SK-N-DZ (cell line): ENCODE measurements around the gene ATG16L1. TPM values are rescaled to one million over a fixed set of nuclear protein-coding genes. Genes with fewer than 3 reads are reported as not detected.

Experiments used
- DNase-seq: peaks from one replicate; pipeline ENCODE4 v3.0.0-alpha.2; 2015; ENCODE audit warnings: low spot score
- polyA plus RNA-seq, 2 experiments: library from polyadenylated mRNA; depleted of rRNA; stranded (reverse); fragments of >200 nt; gene quantifications; 2 replicates each; pipeline ENCODE4 v1.2.3, GENCODE V29; 2014

The ATG16L1 gene
- polyA plus RNA-seq (2014; cell fraction: cytosol; rRNA removed), result 23.2 and 31.9 TPM in 2 replicates
- 64.0 and 90.2 TPM in 2 replicates for polyA plus RNA-seq (2014; cell fraction: nucleus; rRNA removed)

DNA sequence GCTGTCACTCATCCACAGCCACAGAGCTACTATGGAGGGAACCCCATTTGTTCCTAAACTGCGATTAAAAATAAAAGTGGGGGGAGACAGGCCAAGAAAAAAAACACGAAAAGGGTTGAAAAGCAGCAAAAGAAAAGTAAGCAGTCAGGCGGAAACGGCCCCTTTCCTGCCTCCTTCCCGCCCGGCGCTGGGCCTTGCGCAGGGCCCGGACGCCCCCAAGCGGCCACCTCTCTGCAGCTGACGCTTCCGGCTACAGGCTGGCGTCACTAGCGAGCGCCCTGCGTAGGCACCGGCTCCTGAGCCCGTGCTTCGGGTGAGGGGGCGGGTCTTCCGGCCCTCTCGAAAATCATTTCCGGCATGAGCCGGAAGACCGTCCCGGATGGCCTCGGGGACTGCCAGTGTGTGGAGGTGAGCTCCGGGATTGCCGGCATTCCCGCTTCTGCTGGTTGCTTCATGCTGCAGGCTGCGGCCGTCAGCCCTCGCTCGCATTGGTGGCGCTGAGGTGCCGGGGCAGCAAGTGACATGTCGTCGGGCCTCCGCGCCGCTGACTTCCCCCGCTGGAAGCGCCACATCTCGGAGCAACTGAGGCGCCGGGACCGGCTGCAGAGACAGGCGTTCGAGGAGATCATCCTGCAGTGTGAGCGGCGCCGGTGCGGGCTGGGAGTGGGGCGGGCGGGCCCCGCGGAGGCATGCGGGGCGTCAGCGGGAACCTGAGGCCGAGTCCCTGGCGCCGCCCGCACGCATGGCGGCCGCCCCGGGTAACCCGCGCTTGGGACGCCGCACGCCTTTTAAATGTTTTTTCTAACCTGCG, at the start of gene ATG16L1:
Gene ATG16L1 (plus strand): TSS at position 368 of the 811 bp plus-strand sequence. CDS start 155 bp downstream, at position 523.
- peak; percentile 91 for DNase-seq

DNA sequence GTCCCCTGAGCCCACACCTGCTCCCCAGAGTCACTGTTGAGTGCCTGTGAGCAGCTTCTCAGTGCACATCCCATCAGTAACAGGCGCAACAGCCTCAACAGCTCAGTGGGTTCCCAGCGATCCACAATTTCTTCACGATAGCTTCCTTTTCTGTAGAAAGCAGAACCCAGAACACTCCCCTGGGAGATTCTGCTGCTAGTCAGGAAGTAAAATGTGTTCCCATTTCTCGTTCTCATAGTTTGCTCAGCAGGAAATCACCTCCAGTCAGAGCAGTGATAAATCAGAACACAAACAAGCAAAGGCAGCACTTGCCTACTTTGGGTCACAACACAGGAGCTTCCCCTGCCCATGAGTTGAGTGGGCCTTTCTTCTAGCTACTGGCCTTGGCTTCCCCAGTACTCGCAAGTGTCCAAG, 48.9 kb upstream of the ATG16L1 start:
- no peak for DNase-seq

DNA sequence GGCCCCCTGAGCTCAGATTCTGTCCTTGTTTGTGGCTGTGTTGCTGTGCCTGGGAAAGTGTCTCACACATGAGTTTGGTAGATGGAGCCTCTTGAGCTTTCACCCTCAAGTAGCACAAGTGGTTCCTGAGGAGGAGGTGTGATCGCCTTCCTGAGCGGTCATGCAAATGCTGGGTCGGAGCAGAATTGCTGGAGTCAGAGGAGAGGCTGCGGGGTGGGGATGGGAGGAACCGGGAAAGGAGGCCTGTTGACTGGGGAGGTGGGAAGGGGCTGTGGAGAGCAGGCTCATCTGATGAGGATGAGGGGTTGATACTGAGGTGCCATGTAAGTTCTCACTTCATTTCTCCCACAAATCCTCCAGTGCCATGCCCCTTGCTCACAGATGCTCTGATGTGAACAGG, 48.4 kb upstream of the ATG16L1 start:
- no peak for DNase-seq

DNA sequence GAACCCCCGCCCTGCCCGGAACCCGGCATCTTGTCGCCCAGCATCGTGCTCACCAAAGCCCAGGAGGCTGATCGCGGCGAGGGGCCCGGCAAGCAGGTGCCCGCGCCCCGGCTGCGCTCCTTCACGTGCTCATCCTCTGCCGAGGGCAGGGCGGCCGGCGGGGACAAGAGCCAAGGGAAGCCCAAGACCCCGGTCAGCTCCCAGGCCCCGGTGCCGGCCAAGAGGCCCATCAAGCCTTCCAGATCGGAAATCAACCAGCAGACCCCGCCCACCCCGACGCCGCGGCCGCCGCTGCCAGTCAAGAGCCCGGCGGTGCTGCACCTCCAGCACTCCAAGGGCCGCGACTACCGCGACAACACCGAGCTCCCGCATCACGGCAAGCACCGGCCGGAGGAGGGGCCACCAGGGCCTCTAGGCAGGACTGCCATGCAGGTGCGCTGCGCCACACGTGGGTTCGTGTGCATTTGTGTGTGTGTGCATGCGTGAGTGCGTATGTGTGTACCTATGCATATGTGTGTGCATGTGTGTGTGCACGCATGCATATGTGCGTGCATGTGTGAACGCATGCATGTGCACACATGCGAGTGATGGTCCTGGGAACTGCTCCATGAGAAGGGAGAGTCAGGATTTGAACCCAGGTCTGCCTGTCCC, 47.1 kb upstream of the ATG16L1 start:
- no peak for DNase-seq

DNA sequence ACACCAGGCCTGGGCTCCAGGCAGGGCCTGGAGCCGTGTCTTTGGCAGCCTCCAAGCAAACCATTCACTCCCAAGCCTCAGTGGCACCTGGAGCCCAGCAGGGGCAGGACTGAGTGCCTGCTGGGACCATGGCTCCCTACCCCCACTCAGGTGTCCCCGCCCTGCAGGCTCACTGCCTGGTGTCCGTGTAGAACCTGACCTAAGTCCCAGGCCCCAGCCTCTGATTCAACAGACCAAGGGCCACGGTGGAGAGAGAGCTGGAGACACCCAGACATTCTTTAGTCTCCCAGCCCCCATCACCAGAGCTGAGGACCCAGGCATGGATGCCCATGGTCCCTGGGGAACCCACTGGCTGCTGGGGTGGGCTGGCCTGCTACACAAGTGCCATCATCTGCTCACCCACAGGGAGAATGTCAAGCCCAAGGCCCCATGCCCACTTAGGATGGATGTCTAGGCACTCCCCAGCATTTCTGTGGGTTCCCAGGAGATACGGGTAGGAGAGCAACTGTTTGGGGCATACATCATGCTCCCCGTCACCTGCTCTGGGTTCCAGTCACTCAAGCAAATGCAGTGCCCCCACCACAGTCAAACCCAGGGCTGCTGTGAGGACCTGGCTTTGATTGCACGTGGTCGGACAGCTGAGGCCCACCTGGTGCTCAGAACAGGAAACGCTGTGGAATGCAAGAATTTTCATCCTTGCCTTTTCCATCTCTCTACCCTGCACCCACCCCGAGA, 42.9 kb upstream of the ATG16L1 start:
- no peak for DNase-seq

DNA sequence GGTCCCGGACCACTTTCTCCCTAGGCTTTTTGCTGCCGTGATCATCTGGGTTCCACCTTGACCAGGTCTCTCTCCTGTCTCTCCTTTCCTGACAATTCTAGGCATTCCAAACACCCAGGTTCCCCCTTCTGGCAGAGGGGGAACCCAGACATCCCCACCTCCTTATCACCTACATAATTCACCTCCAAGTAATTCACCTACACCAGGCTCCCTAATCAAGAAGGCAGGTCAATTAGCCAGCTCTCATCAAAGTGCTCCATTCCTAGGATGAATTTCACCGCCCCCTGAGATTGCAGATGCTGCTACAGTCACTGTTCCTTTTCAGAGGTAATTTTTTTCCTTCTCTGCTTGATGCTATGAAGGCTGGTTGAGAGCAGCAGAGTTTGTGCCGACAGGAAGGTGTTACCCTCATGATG, 42.3 kb upstream of the ATG16L1 start:
- DNase-seq, result no peak

DNA sequence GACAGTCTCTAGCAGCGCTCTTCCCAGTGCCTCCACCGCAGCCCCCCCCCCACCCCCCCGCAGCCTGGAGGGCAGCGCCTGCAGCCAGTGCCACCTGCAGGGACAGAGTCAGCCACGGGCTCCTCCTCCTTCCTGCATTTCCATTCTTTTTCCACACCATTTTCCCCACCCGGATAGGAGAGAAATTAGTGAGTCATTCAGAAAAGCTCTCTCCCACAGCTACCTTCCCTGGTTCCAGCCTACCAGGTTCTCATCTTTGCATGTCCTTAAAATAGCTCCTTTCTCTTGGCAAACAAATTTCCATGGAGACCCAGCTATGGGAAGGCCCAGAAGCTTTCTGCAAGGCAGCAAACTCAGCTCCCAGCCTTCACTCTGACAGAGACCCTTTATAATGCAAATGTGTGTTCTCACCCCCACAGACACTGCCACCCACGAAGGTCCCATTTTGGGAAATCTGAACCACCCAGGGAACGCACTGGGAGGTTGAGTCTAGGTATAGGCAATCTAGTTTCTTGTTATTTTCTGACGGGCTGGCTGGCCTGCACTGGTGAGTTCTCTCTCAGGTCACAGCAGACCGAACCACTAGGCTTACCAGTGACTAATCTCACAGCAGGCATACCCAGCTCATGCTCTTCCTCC, 41.8 kb upstream of the ATG16L1 start:
- DNase-seq, result no peak

DNA sequence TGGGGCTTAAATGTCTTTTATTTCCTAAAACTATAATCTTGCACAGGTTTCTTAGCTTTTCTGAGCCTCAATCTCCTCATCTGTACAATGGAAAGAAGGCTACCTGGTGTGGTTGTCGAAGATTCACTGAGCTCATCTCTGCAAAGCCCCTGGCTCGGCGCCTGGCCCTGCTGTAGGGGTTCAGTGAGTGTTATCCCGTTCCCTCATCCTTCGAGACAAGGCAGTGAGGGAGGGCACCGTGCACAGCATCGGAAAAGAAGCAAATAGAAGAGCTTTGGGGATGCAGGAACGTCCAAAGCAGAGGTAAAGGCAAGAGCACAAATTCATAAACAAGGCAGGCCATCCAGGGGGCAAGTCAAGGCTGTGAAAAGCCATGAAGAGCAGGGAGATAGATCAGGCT, 41.2 kb upstream of the ATG16L1 start:
- DNase-seq, result no peak

DNA sequence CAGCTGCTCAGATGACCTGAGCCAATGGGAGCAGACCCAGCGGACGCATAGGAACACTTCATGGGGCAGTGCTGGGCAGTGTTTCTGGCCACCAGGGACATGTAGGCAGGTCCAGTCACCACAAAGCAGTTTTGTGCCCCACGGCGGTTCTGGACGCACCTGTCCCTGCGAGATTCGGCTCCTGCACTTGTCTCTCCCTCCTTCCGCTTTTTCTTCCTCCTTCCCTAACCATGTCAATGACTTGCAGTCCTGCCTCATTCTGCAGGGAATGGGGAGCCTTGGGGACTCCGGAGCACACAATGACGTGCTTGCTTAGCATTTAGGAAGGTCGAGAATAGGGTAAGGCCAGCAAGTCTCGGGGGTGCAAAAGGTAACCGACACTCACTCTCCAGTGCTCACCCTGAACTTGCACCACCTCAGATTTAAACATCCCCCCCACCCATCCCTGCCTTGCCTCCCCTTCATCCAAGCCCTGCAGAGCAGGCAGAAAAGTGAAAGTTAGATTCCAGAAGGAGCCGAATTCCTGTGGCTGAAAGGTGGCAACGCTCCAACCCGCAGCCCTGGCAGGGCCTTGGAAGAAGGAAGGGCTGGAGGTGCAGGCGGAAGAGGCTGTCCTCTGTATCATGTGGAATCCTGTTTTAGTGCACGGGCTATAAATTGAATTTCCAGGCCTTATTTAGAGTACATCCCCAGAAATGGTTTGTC, 40.5 kb upstream of the ATG16L1 start:
- DNase-seq, result no peak

DNA sequence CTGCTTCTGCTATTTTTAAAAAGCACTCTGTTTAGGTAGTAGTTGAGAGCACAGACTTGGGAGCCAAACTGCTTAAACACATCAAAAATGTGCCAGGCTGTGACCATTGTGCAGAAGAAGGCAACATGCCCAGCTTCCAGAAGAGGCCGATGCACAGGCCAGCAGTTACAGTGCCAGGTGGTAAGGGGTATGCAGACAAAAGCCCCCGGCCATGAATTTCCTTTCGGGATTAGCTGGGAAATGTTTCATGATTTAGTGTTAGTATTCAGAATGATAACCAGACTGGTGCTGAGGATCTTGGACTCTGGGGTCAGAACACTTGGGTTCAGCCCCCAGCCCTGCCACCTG, 40.0 kb upstream of the ATG16L1 start:
- no peak for DNase-seq

DNA sequence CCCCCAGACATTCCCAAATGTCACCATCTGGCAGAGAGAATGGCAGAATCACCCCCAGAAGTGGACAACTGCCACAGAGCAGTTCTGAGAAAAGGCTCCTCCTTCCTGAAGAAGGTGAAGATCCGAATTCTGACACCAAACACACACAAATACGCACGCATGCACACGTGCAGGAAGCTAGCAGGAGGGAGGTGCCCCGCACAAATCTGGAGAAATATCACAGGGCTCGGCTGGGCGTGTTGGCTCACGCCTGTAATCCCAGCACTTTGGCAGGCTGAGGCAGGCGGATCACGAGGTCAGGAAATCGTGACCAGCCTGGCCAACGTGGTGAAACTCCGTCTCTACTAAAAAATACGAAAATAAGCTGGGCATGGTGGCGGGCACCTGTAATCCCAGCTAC, 38.5 kb upstream of the ATG16L1 start:
- DNase-seq, result no peak

DNA sequence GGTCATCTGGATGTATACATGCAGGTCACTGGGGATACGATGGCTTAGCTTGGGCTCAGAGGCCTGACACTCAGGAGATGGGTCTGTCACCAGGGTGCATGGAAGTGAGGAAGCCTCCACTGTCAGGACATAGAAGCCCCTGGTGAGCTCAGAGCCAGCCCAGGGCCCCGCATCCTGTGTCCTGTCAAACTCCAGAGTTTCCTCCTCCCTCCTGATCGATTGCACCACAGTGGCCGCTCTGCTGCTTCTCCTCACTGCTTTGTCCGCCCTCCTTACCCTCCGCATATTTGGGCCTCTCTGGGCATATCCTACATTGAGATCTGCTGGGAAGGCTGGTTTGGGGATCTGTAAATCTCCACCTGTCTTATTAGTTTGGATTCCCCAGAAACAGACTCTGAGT, 37.5 kb upstream of the ATG16L1 start:
- no peak for DNase-seq

DNA sequence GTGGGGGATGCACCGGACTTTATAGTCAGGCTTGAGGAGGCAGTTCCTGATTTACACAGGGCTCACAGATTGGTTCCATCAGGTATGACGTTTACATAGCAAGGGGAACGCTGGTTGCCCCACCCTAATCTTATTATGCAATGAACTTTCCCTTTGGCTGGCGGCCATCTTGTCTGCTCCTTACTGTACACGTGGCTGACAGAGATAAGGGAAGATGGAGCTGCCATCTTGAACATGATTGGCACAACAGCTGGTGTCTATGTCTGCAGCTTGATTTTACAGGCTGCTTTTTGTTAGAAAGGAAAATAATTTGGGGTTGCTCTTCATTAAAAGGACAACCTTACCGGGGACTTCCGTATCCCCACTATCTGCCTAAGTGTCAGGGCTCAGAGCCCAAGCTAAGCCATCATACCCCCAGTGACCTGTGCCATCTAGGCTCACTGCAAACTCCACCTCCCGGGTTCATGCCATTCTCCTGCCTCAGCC, 33.5 kb upstream of the ATG16L1 start:
- DNase-seq, result peak; percentile 11

DNA sequence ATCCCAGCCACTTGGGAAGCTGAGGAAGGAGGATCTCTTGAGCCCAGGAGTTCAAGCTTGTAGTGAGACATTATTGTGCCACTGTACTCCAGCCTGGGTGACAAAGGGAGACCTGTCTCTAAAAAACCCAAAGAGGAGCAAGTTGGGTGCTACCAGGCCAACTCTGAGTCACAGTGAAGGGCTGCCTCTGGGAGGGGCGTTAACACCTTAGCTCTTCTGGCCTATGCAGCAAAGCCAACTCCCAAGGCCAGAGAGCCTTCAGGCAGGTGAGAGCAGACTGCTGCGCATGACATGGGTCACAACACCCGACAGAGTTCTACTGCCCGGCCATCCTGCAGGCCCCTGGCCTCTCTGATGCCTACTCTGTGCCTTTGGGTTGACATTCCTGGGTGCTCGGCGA, 32.6 kb upstream of the ATG16L1 start:
- no peak for DNase-seq

DNA sequence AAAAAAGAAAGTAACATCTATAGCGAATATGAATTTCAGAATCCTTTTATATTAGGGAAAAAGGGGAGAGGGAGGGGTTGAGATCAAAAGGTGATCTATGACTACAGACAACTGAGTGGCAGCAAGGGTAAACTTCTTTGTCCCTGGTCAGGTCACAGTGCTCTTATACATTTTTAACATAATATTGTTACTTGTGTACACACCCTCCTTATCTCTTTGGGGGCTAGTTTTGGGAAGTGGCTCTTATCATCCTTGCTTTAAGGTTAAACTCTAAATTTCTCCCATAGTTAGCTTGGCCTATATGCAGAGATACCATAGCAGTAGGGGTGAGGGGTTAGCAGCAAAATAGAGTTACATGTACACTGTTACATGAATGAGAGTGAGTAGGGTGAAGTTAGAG, 31.6 kb upstream of the ATG16L1 start:
- DNase-seq, result no peak

DNA sequence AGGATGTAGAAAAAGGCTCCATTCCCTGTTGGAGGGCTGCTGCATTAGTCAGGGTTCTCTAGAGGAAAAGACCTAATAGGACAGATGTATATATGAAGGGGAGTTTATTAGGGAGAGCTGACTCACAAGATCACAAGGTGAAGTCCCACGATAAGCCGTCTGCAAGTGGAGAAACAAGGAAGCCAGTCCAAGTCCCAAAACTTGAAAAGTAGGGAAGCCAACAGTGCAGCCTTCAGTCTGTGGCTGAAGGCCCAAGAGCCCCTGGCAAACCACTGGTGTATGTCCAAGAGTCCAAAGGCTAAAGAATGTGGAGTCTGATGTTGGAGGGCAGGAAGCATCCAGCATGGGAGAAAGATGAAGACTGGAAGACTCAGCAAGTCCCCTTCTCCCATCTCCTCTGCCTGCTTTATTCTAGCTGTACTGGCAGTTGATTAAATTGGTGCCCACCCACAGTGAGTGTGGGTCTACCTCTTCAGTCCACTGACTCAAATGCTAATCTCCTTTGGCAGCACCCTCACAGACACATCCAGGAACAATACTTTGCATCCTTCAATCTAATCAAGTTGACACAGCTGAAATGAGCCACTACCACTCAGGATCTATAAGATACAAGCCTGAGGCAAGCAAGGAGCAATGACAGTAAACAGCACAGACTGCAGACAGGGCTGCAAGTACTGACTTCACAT, 30.0 kb upstream of the ATG16L1 start:
- DNase-seq, result no peak

DNA sequence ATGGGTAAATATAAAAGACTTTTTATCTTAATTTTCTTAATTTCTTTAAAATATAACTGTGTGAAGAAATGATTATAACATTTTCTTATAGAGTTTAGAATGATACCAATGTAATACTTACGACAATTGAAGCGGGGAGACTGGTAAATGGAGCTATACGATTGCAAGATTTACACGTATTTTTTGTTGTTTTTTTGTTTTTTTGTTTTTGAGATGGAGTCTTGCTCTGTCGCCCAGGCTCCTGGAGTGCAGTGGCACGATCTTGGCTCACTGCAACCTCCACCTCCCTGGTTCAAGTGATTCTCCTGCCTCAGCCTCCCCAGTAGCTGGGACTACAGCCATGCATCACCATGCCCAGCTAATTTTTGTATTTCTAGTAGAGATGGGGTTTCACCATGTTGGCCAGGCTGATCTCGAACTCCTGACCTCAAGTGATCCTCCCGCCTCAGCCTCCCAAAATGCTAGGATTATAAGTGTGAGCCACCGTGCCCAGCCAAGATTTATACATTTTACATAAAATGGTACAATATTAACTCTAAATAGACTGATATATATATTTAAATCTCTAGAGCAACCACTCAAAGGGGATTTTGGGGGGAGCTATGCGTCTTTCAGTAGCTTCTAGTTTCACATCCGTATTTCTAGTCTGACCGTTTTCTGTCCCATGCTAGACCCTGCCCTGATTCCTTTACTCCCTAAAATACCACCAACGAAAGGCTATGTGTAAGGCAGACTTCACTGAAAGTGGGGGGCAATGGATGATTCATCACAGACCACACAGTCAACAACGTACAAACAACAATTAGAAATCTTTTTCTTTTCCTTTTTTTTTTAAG, 28.2 kb upstream of the ATG16L1 start:
- no peak for DNase-seq

DNA sequence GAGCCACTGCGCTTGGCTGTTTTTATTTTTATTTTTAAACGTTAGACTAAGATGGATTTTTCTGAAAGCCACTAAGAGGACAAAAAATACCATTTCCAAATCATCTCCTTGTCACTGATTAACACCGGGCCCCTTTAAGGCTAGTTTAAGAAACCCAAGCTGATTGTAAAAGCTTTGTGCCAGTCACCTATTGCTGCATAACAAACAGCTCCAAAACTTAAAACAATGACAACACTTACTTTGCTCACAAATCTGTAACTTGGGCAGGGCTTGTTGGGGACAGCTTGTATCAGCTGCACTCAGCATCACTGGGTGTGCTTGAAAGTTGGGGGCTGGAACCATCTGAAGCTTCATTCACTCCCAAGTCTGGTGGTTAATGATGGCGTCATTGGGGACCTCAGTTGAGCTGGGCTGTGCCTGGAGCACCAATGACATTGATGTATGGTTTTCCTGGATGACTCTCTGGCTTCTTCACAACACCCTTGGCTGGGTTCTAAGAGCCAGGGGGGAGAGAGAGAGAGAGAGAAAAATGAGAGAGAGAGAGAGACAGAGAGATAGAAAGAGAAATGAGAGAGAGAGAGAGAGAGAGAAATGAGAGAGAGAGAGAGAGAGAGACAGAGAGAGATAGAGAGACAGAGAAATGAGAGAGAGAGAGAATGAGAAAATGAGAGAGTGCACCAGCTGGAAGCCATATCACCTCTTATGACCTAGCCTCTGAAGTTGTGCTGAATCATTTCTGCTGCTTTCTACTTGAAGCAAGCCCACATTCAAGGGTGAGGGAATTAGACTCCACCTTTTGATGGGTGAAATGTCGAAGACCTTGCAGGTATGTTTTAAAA, 26.0 kb upstream of the ATG16L1 start:
- no peak for DNase-seq
